GM23338 (cell line): ENCODE measurements around the gene SENP5. TPM values are rescaled to one million over a fixed set of nuclear protein-coding genes. Genes with fewer than 3 reads are reported as not detected.

Experiments
- CREB1 ChIP-seq: fragments of 250-450 bp; sonication (Bioruptor Pico); IDR thresholded peaks from 2 replicates; pipeline ENCODE4 v1.5.0; 2020; ENCODE audit warnings: low read depth, mild to moderate bottlenecking, moderate library complexity
- EZH2 ChIP-seq: fragments of 200-600 bp; sonication (generic); IDR thresholded peaks from one replicate; pipeline ENCODE4 v1.8.0; 2017; ENCODE audit warnings: antibody characterized with exemption, mild to moderate bottlenecking, low read depth; ENCODE audit not compliant: unreplicated experiment
- EZH2phosphoT487 ChIP-seq: fragments of 200-600 bp; sonication (generic); IDR thresholded peaks from one replicate; pipeline ENCODE4 v1.8.1; 2018; ENCODE audit warnings: antibody characterized with exemption; ENCODE audit not compliant: unreplicated experiment
- JUNB ChIP-seq: IDR thresholded peaks from one replicate; pipeline ENCODE4 v1.6.1; 2016; ENCODE audit warnings: antibody characterized with exemption; ENCODE audit not compliant: unreplicated experiment
- NANOG ChIP-seq: IDR thresholded peaks from 2 replicates; pipeline ENCODE4 v1.6.1; 2016; ENCODE audit warnings: antibody characterized with exemption, borderline replicate concordance
- POLR2AphosphoS5 ChIP-seq: IDR thresholded peaks from 2 replicates; pipeline ENCODE4 v1.6.1; 2016; ENCODE audit warnings: antibody characterized with exemption, low read depth
- ZNF114 ChIP-seq: fragments of 250-450 bp; sonication (Bioruptor Pico); IDR thresholded peaks from 2 replicates; pipeline ENCODE4 v1.5.0; 2020; ENCODE audit warnings: mild to moderate bottlenecking, moderate library complexity
- ZNF331 ChIP-seq: fragments of 250-450 bp; sonication (Bioruptor Pico); IDR thresholded peaks from 2 replicates; pipeline ENCODE4 v1.5.0; 2020; ENCODE audit warnings: low read depth, mild to moderate bottlenecking, moderate library complexity
- polyA plus RNA-seq: library from polyadenylated mRNA; unstranded; fragments of >200 nt; fragmentation: Nextera tagmentation; extraction: Ambion mirVana; gene quantifications from 2 replicates; pipeline ENCODE4 v1.2.1, GENCODE V29; 2016
- total RNA-seq: library from RNA; depleted of rRNA; stranded (reverse); fragments of >200 nt; shearing (Covaris generic); gene quantifications from 2 replicates; pipeline ENCODE4 v1.2.3, GENCODE V29; 2014
- TF ChIP-seq, protein P1 (sequence below): fragments of 250-450 bp; sonication (Bioruptor Pico); IDR thresholded peaks from 2 replicates; pipeline ENCODE4 v1.5.0; 2020; ENCODE audit warnings: mild to moderate bottlenecking, moderate library complexity
- TF ChIP-seq, protein P2 (sequence below): IDR thresholded peaks from 2 replicates; pipeline ENCODE4 v1.6.1; 2016; ENCODE audit warnings: antibody characterized with exemption
- TF ChIP-seq, protein P3 (sequence below), 2 experiments: fragments of 200-600 bp in 1 of 2; sonication (generic) in 1 of 2; conservative IDR thresholded peaks; 2 replicates each; pipeline versions ENCODE4 v1.5.1 to v1.6.1; 2016 to 2017; ENCODE audit warnings: antibody characterized with exemption in 2 of 2, low read depth in 2 of 2, mild to moderate bottlenecking in 2 of 2, moderate library complexity in 1 of 2

Gene SENP5
- total and polyA plus RNA-seq, 2 experiments from 2014 or later: 12.2 to 34.3 TPM

GRCh38 chr3:196971094-196971698, 103.5 kb downstream of the SENP5 start (continued):
- TF ChIP-seq, protein P1, sequence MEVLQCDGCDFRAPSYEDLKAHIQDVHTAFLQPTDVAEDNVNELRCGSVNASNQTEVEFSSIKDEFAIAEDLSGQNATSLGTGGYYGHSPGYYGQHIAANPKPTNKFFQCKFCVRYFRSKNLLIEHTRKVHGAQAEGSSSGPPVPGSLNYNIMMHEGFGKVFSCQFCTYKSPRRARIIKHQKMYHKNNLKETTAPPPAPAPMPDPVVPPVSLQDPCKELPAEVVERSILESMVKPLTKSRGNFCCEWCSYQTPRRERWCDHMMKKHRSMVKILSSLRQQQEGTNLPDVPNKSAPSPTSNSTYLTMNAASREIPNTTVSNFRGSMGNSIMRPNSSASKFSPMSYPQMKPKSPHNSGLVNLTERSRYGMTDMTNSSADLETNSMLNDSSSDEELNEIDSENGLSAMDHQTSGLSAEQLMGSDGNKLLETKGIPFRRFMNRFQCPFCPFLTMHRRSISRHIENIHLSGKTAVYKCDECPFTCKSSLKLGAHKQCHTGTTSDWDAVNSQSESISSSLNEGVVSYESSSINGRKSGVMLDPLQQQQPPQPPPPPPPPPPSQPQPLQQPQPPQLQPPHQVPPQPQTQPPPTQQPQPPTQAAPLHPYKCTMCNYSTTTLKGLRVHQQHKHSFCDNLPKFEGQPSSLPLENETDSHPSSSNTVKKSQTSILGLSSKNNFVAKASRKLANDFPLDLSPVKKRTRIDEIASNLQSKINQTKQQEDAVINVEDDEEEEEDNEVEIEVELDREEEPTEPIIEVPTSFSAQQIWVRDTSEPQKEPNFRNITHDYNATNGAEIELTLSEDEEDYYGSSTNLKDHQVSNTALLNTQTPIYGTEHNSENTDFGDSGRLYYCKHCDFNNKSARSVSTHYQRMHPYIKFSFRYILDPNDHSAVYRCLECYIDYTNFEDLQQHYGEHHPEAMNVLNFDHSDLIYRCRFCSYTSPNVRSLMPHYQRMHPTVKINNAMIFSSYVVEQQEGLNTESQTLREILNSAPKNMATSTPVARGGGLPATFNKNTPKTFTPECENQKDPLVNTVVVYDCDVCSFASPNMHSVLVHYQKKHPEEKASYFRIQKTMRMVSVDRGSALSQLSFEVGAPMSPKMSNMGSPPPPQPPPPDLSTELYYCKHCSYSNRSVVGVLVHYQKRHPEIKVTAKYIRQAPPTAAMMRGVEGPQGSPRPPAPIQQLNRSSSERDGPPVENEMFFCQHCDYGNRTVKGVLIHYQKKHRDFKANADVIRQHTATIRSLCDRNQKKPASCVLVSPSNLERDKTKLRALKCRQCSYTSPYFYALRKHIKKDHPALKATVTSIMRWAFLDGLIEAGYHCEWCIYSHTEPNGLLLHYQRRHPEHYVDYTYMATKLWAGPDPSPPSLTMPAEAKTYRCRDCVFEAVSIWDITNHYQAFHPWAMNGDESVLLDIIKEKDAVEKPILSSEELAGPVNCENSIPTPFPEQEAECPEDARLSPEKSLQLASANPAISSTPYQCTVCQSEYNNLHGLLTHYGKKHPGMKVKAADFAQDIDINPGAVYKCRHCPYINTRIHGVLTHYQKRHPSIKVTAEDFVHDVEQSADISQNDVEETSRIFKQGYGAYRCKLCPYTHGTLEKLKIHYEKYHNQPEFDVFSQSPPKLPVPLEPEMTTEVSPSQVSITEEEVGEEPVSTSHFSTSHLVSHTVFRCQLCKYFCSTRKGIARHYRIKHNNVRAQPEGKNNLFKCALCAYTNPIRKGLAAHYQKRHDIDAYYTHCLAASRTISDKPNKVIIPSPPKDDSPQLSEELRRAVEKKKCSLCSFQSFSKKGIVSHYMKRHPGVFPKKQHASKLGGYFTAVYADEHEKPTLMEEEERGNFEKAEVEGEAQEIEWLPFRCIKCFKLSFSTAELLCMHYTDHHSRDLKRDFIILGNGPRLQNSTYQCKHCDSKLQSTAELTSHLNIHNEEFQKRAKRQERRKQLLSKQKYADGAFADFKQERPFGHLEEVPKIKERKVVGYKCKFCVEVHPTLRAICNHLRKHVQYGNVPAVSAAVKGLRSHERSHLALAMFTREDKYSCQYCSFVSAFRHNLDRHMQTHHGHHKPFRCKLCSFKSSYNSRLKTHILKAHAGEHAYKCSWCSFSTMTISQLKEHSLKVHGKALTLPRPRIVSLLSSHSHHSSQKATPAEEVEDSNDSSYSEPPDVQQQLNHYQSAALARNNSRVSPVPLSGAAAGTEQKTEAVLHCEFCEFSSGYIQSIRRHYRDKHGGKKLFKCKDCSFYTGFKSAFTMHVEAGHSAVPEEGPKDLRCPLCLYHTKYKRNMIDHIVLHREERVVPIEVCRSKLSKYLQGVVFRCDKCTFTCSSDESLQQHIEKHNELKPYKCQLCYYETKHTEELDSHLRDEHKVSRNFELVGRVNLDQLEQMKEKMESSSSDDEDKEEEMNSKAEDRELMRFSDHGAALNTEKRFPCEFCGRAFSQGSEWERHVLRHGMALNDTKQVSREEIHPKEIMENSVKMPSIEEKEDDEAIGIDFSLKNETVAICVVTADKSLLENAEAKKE (CRISPR knock-in tag): no peak
- TF ChIP-seq ZNF331 (no peak), CREB1 (CRISPR knock-in tag) (no peak), NANOG (no peak), POLR2AphosphoS5 (no peak), ZNF114 (CRISPR knock-in tag) (no peak), EZH2phosphoT487 (no peak), EZH2 (no peak), JUNB (no peak)
- TF ChIP-seq, protein P2, sequence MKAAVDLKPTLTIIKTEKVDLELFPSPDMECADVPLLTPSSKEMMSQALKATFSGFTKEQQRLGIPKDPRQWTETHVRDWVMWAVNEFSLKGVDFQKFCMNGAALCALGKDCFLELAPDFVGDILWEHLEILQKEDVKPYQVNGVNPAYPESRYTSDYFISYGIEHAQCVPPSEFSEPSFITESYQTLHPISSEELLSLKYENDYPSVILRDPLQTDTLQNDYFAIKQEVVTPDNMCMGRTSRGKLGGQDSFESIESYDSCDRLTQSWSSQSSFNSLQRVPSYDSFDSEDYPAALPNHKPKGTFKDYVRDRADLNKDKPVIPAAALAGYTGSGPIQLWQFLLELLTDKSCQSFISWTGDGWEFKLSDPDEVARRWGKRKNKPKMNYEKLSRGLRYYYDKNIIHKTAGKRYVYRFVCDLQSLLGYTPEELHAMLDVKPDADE: no peak
- TF ChIP-seq, protein P3, sequence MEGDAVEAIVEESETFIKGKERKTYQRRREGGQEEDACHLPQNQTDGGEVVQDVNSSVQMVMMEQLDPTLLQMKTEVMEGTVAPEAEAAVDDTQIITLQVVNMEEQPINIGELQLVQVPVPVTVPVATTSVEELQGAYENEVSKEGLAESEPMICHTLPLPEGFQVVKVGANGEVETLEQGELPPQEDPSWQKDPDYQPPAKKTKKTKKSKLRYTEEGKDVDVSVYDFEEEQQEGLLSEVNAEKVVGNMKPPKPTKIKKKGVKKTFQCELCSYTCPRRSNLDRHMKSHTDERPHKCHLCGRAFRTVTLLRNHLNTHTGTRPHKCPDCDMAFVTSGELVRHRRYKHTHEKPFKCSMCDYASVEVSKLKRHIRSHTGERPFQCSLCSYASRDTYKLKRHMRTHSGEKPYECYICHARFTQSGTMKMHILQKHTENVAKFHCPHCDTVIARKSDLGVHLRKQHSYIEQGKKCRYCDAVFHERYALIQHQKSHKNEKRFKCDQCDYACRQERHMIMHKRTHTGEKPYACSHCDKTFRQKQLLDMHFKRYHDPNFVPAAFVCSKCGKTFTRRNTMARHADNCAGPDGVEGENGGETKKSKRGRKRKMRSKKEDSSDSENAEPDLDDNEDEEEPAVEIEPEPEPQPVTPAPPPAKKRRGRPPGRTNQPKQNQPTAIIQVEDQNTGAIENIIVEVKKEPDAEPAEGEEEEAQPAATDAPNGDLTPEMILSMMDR (conservative IDR thresholded peaks at IDR 0.05; ENCODE audit: low read depth in 2 of 2): no peak
